Activated CD4-positive, alpha-beta T cell treated with anti-CD3 and anti-CD28 coated beads, Interleukin-2, amount 50 U/mL, for 1 hour (primary cell): ENCODE results near the gene UIMC1.

Experiments used
- DNase-seq: peaks from one replicate; pipeline ENCODE4 v3.0.0-alpha.2; 2020

Gene UIMC1

GRCh38 chr5:176952531-176953193 lies 53.9 kb downstream of the UIMC1 start:
- no peak for DNase-seq

GRCh38 chr5:176948458-176948857 lies 58.1 kb downstream of the UIMC1 start:
- DNase-seq: no peak

- DNase-seq: no peak
Measured at GRCh38 chr5:176947847-176948246, 58.7 kb downstream of the UIMC1 start.

GRCh38 chr5:176944268-176944667 lies 62.3 kb downstream of the UIMC1 start:
- DNase-seq: no peak

GRCh38 chr5:176943816-176944215 lies 62.8 kb downstream of the UIMC1 start:
- DNase-seq: no peak

- no peak for DNase-seq
Measured at GRCh38 chr5:176941951-176942350, 64.6 kb downstream of the UIMC1 start.

- DNase-seq: no peak
Measured at GRCh38 chr5:176938472-176938871, 68.1 kb downstream of the UIMC1 start.

- DNase-seq: no peak
Measured at GRCh38 chr5:176935017-176935416, 71.6 kb downstream of the UIMC1 start.

GRCh38 chr5:176934309-176934930 lies 72.2 kb downstream of the UIMC1 start:
- no peak for DNase-seq

- no peak for DNase-seq
Measured at GRCh38 chr5:176929654-176930053, 76.9 kb downstream of the UIMC1 start.

- no peak for DNase-seq
Measured at GRCh38 chr5:176927562-176927961, 79.0 kb downstream of the UIMC1 start.

GRCh38 chr5:176922817-176923216 lies 83.8 kb downstream of the UIMC1 start:
- no peak for DNase-seq

- DNase-seq: no peak
Measured at GRCh38 chr5:176921714-176922113, 84.9 kb downstream of the UIMC1 start.

- DNase-seq: no peak
Measured at GRCh38 chr5:176918613-176919012, 88.0 kb downstream of the UIMC1 start.

GRCh38 chr5:176916337-176916736 lies 90.2 kb downstream of the UIMC1 start:
- no peak for DNase-seq

- DNase-seq: no peak
Measured at GRCh38 chr5:176915906-176916305, 90.7 kb downstream of the UIMC1 start.

GRCh38 chr5:176912115-176912514 lies 94.5 kb downstream of the UIMC1 start:
- no peak for DNase-seq

- no peak for DNase-seq
Measured at GRCh38 chr5:176908675-176909368, 97.8 kb downstream of the UIMC1 start.

- no peak for DNase-seq
Measured at GRCh38 chr5:176906796-176907195, 99.8 kb downstream of the UIMC1 start.

- no peak for DNase-seq
Measured at GRCh38 chr5:176906126-176906525, 100.5 kb downstream of the UIMC1 start.

GRCh38 chr5:176904276-176904675 lies 102.3 kb downstream of the UIMC1 start:
- DNase-seq: no peak

- no peak for DNase-seq
Measured at GRCh38 chr5:176902911-176903664, 103.5 kb downstream of the UIMC1 start.

- no peak for DNase-seq
Measured at GRCh38 chr5:176902102-176902814, 104.3 kb downstream of the UIMC1 start.
